ENCODE measurements around the gene TSPAN17. TPM values are rescaled to one million over a fixed set of nuclear protein-coding genes. Genes with fewer than 3 reads are reported as not detected.

TSPAN17 gene
- total RNA-seq, 1 experiment from 2014 or later: 50.1 TPM

DNA sequence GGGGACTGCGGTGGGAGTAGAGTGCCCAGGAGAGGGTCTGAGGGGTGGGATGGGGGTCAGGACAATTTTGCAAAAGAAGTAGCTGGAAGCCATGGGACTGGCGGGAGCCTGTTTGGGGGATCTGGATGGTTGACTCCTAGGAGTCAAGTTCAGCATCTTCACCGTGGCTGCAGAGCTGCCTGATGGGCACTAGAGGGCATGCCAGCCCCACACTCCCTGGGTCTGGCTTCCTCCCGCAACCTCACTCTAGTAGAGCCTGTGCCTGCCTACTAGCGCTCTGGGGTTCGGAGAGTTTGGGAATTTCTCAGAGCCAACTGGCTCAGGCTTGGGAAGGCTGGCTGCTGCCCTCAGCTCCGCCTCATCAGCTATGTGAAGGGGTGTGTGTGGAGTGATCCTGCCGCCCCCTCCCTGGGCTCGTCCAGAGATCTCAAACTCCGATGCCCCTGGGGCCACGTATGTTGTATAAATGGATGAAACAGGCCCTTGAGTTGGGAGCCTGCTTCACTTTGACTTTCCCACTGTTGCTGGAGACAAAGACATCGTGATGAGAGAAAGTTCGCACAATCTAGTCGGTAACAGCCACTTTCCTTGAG lies 10.8 kb downstream of the TSPAN17 start:
- H3K36me3 ChIP-seq (ENCODE audit: control insufficient read depth in 1 of 2, insufficient read depth in 2 of 2, low read length in 2 of 2): no peaks in the 10 kb centered on the region; a peak in 1 of 4 replicates
- peak; percentile 78 for ATAC-seq
- ChIA-PET RAD21 (ENCODE audit: low non-redundant PET in 1 of 2, low total read pairs in 2 of 2, uncharacterized antibody in 2 of 2, unreplicated experiment in 2 of 2) (no interaction called here), CTCF (interaction anchor here (0.6 to 3.2 kb wide), 6 partner anchors 8 to 455 kb away, joined by 3 to 16 read pairs (median 4); partner anchors contain the start of gene FGFR4), POLR2A (no interaction called here)
- no peaks in the 10 kb centered on the region for H3K27me3 ChIP-seq (ENCODE audit: insufficient read depth, low read length)
- intact Hi-C loops (cut with micrococcal nuclease): loop anchor here (10.0 kb wide), 1 partner anchor 647 kb away; the partner anchor contains the start of genes PRELID1 and RAB24
- no peak overlapping the region for H3K9ac ChIP-seq (ENCODE audit: low read length)
- no peak overlapping the region for H3K4me2 ChIP-seq (ENCODE audit: low read length)
- H3K9me3 ChIP-seq (ENCODE audit: control insufficient read depth in 1 of 2, insufficient read depth in 1 of 2, low read depth in 1 of 2, low read length in 2 of 2): no peaks in the 10 kb centered on the region
- peaks cover 5 to 8% of the 10 kb centered on the region in 2 experiments; a peak in 2 of 4 replicates for H3K4me1 ChIP-seq (ENCODE audit: control insufficient read depth in 1 of 2, insufficient read depth in 2 of 2, low read length in 2 of 2)
- H3K4me3 ChIP-seq (replicated peaks in 1 of 2; ENCODE audit: low read depth in 1 of 2, low read length in 2 of 2): no peak overlapping the region
- TF ChIP-seq EZH2 (IDR thresholded peaks at IDR 0.05) (no peak), POLR2AphosphoS5 (IDR thresholded peaks at IDR 0.05; ENCODE audit: low read depth, low read length) (no peak), CBX3 (IDR thresholded peaks at IDR 0.05; ENCODE audit: low read depth) (no peak), SP1 (IDR thresholded peaks at IDR 0.05; ENCODE audit: low read depth) (no peak), YY1 (IDR thresholded peaks at IDR 0.05; ENCODE audit: extremely low read depth, insufficient replicate concordance, low read depth, low read length) (no peak), RAD21 (IDR thresholded peaks at IDR 0.05; ENCODE audit: low read depth) (peak; percentile 83), ZNF274 (IDR thresholded peaks at IDR 0.05; ENCODE audit: low read depth, low read length) (no peak), POLR2A (IDR thresholded peaks at IDR 0.05; ENCODE audit: borderline replicate concordance, extremely low read depth, insufficient read depth, insufficient read length) (no peak), TCF7L2 (IDR thresholded peaks at IDR 0.05; ENCODE audit: borderline replicate concordance, extremely low read depth, insufficient read depth, insufficient read length) (no peak), ELF1 (IDR thresholded peaks at IDR 0.05; ENCODE audit: borderline replicate concordance, low read depth) (no peak), EGR1 (IDR thresholded peaks at IDR 0.05; ENCODE audit: low read depth) (no peak), EZH2phosphoT487 (IDR thresholded peaks at IDR 0.05; ENCODE audit: borderline replicate concordance) (no peak)
- TF ChIP-seq, protein P1, sequence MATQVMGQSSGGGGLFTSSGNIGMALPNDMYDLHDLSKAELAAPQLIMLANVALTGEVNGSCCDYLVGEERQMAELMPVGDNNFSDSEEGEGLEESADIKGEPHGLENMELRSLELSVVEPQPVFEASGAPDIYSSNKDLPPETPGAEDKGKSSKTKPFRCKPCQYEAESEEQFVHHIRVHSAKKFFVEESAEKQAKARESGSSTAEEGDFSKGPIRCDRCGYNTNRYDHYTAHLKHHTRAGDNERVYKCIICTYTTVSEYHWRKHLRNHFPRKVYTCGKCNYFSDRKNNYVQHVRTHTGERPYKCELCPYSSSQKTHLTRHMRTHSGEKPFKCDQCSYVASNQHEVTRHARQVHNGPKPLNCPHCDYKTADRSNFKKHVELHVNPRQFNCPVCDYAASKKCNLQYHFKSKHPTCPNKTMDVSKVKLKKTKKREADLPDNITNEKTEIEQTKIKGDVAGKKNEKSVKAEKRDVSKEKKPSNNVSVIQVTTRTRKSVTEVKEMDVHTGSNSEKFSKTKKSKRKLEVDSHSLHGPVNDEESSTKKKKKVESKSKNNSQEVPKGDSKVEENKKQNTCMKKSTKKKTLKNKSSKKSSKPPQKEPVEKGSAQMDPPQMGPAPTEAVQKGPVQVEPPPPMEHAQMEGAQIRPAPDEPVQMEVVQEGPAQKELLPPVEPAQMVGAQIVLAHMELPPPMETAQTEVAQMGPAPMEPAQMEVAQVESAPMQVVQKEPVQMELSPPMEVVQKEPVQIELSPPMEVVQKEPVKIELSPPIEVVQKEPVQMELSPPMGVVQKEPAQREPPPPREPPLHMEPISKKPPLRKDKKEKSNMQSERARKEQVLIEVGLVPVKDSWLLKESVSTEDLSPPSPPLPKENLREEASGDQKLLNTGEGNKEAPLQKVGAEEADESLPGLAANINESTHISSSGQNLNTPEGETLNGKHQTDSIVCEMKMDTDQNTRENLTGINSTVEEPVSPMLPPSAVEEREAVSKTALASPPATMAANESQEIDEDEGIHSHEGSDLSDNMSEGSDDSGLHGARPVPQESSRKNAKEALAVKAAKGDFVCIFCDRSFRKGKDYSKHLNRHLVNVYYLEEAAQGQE (IDR thresholded peaks at IDR 0.05; ENCODE audit: low read depth): no peak
- TF ChIP-seq, protein P2, sequence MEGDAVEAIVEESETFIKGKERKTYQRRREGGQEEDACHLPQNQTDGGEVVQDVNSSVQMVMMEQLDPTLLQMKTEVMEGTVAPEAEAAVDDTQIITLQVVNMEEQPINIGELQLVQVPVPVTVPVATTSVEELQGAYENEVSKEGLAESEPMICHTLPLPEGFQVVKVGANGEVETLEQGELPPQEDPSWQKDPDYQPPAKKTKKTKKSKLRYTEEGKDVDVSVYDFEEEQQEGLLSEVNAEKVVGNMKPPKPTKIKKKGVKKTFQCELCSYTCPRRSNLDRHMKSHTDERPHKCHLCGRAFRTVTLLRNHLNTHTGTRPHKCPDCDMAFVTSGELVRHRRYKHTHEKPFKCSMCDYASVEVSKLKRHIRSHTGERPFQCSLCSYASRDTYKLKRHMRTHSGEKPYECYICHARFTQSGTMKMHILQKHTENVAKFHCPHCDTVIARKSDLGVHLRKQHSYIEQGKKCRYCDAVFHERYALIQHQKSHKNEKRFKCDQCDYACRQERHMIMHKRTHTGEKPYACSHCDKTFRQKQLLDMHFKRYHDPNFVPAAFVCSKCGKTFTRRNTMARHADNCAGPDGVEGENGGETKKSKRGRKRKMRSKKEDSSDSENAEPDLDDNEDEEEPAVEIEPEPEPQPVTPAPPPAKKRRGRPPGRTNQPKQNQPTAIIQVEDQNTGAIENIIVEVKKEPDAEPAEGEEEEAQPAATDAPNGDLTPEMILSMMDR (IDR thresholded peaks at IDR 0.05 in 2 of 3, conservative IDR thresholded peaks at IDR 0.05 in 1 of 3; ENCODE audit: borderline replicate concordance in 1 of 3, insufficient read depth in 1 of 3, low read depth in 2 of 3, low read length in 2 of 3): peak; percentile 65 to 90 (median 89); a peak in 5 of 6 replicates
- H3K9me2 ChIP-seq (ENCODE audit: insufficient read depth): no peaks in the 10 kb centered on the region
- no peak overlapping the region for H3K27ac ChIP-seq (ENCODE audit: low read depth, low read length)
- TSS peak; percentile 60 for BruUV-seq (replicated peaks)
- no peaks in the 10 kb centered on the region for H4K20me1 ChIP-seq (ENCODE audit: insufficient read depth)
- DNase-seq (ENCODE audit: low read depth, low spot score): peak; percentile 34
- H2AFZ ChIP-seq (ENCODE audit: low read depth, low read length, poor library complexity, severe bottlenecking): no peak overlapping the region
- no peaks in the 10 kb centered on the region for H3K79me2 ChIP-seq (ENCODE audit: insufficient read depth, low read length)

All from HCT116 (cell line).